Hematopoietic multipotent progenitor cell treated with erythropoietin and hydrocortisone succinate and interleukin-3 and kit ligand, for 6 days (in vitro differentiated cells): ENCODE measurements around the gene AKNA.

Source experiments
- DNase-seq: peaks from one replicate; pipeline ENCODE4 v3.0.0-alpha.2; 2015

The AKNA gene

GRCh38 chr9:114387680-114388356 is at the start of gene AKNA:
AKNA (minus strand) TSS chr9:114387982; CDS start chr9:114381333, 6,649 bp downstream.
- peak; percentile 74 for DNase-seq

GRCh38 chr9:114437401-114437893 is 49.7 kb upstream of the AKNA start:
- DNase-seq, result no peak

- DNase-seq, result peak; percentile 53
Measured at GRCh38 chr9:114434878-114435311, 47.1 kb upstream of the AKNA start.

- DNase-seq, result no peak
Measured at GRCh38 chr9:114433720-114434255, 46.0 kb upstream of the AKNA start.

GRCh38 chr9:114433086-114433485 is 45.3 kb upstream of the AKNA start:
- DNase-seq, result no peak

- no peak for DNase-seq
Measured at GRCh38 chr9:114432323-114433067, 44.7 kb upstream of the AKNA start.

GRCh38 chr9:114431770-114432169 is 44.0 kb upstream of the AKNA start:
- no peak for DNase-seq

GRCh38 chr9:114431003-114431402 is 43.2 kb upstream of the AKNA start:
- no peak for DNase-seq

- DNase-seq, result no peak
Measured at GRCh38 chr9:114430457-114430856, 42.7 kb upstream of the AKNA start.

GRCh38 chr9:114429488-114429887 is 41.7 kb upstream of the AKNA start:
- no peak for DNase-seq

- no peak for DNase-seq
Measured at GRCh38 chr9:114428466-114428865, 40.7 kb upstream of the AKNA start.

GRCh38 chr9:114427644-114428043 is 39.9 kb upstream of the AKNA start:
- no peak for DNase-seq

GRCh38 chr9:114426046-114426948 is 38.5 kb upstream of the AKNA start:
- DNase-seq, result no peak

GRCh38 chr9:114425126-114425525 is 37.3 kb upstream of the AKNA start:
- DNase-seq, result no peak

- DNase-seq, result no peak
Measured at GRCh38 chr9:114424126-114424525, 36.3 kb upstream of the AKNA start.

GRCh38 chr9:114423181-114423580 is 35.4 kb upstream of the AKNA start:
- DNase-seq, result no peak

GRCh38 chr9:114421147-114421546 is 33.4 kb upstream of the AKNA start:
- DNase-seq, result no peak

GRCh38 chr9:114419796-114420195 is 32.0 kb upstream of the AKNA start:
- no peak for DNase-seq

- no peak for DNase-seq
Measured at GRCh38 chr9:114418053-114418452, 30.3 kb upstream of the AKNA start.

- no peak for DNase-seq
Measured at GRCh38 chr9:114417511-114417910, 29.7 kb upstream of the AKNA start.

- no peak for DNase-seq
Measured at GRCh38 chr9:114416906-114417305, 29.1 kb upstream of the AKNA start.

GRCh38 chr9:114416290-114416689 is 28.5 kb upstream of the AKNA start:
- no peak for DNase-seq

- no peak for DNase-seq
Measured at GRCh38 chr9:114414346-114414745, 26.6 kb upstream of the AKNA start.
